ENCODE data around the gene EXOSC3.

GRCh38 chr9:37818849-37819248, 34.0 kb upstream of the EXOSC3 start:
- TF ChIP-seq POLR2AphosphoS5 (IDR thresholded peaks at IDR 0.05) (no peak), CTCF (IDR thresholded peaks at IDR 0.05) (no peak)
